ENCODE measurements around the gene TSFM. TPM values are rescaled to one million over a fixed set of nuclear protein-coding genes. Genes with fewer than 3 reads are reported as not detected.

TSFM gene
- 65.3 to 75.7 TPM (median 69.1 TPM) in 5 replicates for total RNA-seq (2022; extraction: Qiagen RNA extraction)

GRCh38 chr12:57782608-57783465 is at the start of gene TSFM:
Gene TSFM (plus strand): TSS chr12:57782787. CDS start chr12:57782802, 15 bp downstream.

GRCh38 chr12:57738661-57739237 is 43.8 kb upstream of the TSFM start, which contains the start of gene AGAP2:
Gene AGAP2 (minus strand): TSS chr12:57738742. CDS start chr12:57738246, 496 bp downstream.

DNA sequence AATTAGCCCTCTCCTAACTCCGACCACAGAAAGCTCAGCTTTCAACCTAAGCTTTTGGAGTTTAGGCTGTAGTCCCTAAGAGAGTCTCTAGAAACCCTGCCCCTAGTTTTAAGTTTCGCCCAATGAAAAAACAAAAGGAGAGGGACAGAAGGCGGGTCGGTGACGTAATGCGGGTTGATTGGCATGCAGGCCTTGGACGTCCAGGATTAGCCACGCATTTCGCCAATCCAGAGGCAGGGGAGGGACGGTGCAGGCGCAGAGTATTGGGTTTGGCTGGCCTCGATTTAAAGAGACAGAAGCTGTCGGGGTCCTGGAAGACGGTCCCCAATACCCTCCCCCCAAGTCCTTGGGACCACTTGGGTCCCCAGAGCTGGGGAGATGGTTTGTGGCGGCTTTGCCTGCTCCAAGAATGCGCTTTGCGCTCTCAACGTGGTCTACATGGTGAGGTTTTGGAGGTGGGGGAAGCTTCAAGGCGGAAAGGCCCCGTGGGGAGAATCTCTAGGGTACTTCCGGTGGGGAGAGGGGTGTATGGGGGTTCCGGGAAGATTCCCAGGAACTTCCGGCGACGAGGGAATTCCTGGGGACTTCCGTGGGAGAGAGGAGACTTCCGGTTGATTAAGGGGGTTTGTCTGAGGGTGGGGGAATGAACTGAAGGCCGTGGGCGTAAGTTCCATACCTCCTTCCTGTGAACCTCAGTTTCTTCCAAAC is 37.7 kb upstream of the TSFM start, which contains the start of gene TSPAN31:
Gene TSPAN31 (plus strand): TSS at position 263 of the 708 bp plus-strand sequence. CDS start 116 bp downstream, at position 379.

DNA sequence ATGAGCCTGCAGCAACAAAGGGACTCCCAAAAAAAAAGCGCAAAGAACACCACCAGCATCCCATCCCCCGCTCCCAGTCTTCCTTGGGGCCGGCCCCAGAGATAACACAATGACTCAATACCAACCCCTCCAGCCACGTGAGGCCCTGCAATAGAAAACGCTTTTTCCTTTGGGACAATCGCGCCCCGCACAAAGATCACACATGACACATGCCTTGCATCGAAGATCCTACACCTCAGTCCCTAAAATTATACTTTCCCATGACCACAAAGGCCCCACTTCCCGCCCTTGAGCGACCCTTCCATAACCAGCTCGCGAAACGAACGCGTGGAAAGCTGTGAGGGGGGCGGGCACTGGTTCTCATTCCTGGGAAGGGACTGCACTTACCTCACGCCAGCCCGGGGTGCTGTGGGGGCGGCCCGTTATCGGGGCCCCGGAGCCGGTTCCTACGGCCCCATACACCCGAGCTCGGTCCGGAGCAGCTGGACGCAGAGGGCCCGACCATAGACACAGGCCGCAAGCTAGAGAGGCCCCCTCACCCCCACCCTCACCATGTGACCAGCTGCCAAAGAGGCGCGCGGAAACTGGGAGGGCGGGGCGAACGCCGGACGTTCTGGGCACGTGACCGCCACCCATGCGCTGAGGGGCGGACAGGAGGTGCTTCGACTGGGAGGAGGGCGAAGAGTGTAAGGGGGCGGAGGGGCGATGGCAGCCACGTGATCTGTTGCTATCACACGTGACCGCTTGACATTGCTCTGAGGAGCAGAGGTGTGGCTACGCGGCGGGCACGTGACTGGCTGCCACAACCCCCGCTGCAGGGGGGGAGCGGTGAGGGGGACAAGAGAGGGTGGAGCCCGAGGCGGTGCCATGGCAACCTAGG is 30.6 kb upstream of the TSFM start, which contains the start of gene CDK4:
Gene CDK4 (minus strand): TSS at position 523 of the 880 bp plus-strand sequence. CDS start 593 bp downstream, outside the sequence.

GRCh38 chr12:57754411-57755193 is 28.0 kb upstream of the TSFM start, which contains the start of gene MARCHF9:
Gene MARCHF9 (plus strand): TSS chr12:57755103. CDS start chr12:57755529, 426 bp downstream.

DNA sequence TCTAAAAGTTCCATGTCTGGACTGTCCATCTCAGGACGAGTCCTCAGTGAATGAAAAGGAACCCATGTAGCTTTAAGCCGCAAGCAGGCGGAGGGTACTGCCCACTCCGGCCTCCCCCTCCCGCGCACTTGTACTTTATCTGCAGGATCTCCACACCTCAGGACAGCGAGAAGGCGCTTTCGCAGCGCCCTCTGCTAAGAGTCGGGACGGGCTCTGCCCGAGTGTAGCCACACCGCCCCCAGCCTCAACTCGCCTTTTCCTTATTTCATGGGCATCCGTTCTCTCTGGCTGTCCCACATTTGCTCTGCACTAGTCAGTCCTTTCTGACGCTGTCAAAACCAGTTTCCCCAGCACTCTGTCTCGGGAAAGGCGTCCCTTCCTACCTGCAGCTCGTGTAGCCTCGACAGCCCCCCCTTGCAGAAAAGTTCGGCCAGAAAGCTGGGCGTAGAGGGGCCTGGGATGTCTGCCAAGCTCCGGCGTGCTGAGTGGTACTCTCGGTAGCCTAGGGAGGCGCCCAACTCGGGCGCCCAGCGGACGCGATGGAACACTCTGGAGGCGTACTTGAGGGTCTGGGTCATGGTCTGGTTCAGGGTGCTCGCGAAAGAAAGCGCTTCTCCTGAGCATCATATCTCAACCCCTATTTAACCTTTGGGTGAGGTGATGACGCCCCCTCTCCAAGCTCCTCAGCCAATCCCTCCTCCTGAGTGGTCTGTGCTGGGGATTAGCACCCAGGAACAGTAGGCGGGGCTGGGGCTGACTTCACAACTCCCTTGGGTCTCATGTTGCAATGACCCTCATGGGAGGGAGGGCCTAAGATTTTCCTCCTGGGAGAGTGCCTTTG is 15.9 kb upstream of the TSFM start, which contains the start of gene CYP27B1:
Gene CYP27B1 (minus strand): TSS at position 615 of the 841 bp plus-strand sequence. CDS start 37 bp downstream, at position 578.

GRCh38 chr12:57771873-57772428 is 10.6 kb upstream of the TSFM start, which contains the start of gene METTL1:
Gene METTL1 (minus strand): TSS chr12:57772105. CDS start chr12:57772083, 22 bp downstream.

DNA sequence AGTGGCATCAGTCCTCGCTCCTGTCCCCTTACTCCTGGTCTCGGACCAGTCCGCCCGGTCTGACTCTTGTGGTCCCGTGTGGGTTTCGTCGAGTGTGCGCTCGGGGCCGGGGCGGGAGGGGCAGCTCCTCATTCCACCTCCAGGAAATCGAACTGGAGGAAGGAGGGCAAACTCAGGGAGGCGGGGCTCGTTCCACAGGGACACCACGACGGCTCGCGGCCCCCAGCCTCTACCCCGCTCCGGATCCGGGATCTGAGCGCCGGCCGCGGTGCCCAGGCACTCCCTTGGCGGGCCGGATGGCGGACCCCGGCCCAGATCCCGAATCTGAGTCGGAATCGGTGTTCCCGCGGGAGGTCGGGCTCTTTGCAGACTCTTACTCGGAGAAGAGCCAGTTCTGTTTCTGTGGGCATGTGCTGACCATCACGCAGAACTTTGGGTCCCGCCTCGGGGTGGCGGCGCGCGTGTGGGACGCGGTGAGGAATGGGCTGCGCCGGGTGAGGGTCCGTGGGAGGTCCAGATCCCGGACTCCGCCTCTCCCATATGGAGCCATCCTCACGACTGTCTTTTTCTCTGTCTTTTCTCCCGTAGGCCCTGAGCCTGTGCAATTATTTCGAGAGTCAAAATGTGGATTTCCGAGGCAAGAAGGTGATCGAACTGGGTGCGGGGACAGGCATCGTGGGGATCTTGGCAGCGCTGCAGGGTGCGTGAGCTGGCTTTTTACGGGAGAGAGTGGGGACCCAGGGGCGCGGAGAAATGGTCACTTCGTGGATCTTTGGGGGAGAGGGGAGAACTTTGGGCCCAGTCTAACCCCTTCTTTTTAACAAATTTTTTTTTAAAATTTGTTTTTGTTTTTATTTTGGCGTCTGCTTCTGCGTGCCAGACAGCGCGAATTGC is 9.9 kb upstream of the TSFM start, which contains the start of gene EEF1AKMT3:
Gene EEF1AKMT3 (plus strand): TSS at position 186 of the 894 bp plus-strand sequence. CDS start 111 bp downstream, at position 297.

GRCh38 chr12:57846577-57847319 is 64.2 kb downstream of the TSFM start, which contains the start of gene CTDSP2:
Gene CTDSP2 (minus strand): TSS chr12:57846729. CDS start chr12:57846435, 294 bp downstream.

Other genes with a start within 250 kb of the TSFM start
- 135 to 153 TPM (median 150 TPM) in 5 replicates for gene DCTN2, start 235.6 kb upstream of the TSFM start, total RNA-seq (2022; extraction: Qiagen RNA extraction)
- 0.12 to 0.27 TPM (median 0.20 TPM) in 5 replicates for gene KIF5A, start 232.7 kb upstream of the TSFM start, total RNA-seq (2022; extraction: Qiagen RNA extraction)
- gene PIP4K2C, start 191.6 kb upstream of the TSFM start, total RNA-seq (2022; extraction: Qiagen RNA extraction): 40.6 to 46.9 TPM (median 42.6 TPM) in 5 replicates
- 13.3 to 18.8 TPM (median 15.9 TPM) in 5 replicates for gene DTX3, start 178.0 kb upstream of the TSFM start, total RNA-seq (2022; extraction: Qiagen RNA extraction)
- gene ARHGEF25, start 171.4 kb upstream of the TSFM start, total RNA-seq (2022; extraction: Qiagen RNA extraction): 4.0 to 6.5 TPM (median 5.0 TPM) in 5 replicates
- gene B4GALNT1, start 149.6 kb upstream of the TSFM start, total RNA-seq (2022; extraction: Qiagen RNA extraction): 26.3 to 45.0 TPM (median 42.0 TPM) in 5 replicates
- 114 to 122 TPM (median 117 TPM) in 5 replicates for gene OS9, start 88.7 kb upstream of the TSFM start, total RNA-seq (2022; extraction: Qiagen RNA extraction)
- 0.11 to 0.19 TPM (median 0.14 TPM) in 5 replicates for gene AGAP2, start 44.0 kb upstream of the TSFM start, total RNA-seq (2022; extraction: Qiagen RNA extraction)
- gene TSPAN31, start 37.7 kb upstream of the TSFM start, total RNA-seq (2022; extraction: Qiagen RNA extraction): 16.3 to 18.5 TPM (median 17.8 TPM) in 5 replicates
- gene CDK4, start 30.5 kb upstream of the TSFM start, total RNA-seq (2022; extraction: Qiagen RNA extraction): 209 to 255 TPM (median 221 TPM) in 5 replicates
- gene MARCHF9, start 27.7 kb upstream of the TSFM start, total RNA-seq (2022; extraction: Qiagen RNA extraction): 4.8 to 8.4 TPM (median 7.3 TPM) in 5 replicates
- 1.2 to 2.9 TPM (median 2.2 TPM) in 5 replicates for gene CYP27B1, start 15.7 kb upstream of the TSFM start, total RNA-seq (2022; extraction: Qiagen RNA extraction)
- 45.8 to 54.8 TPM (median 50.4 TPM) in 5 replicates for gene METTL1, start 10.7 kb upstream of the TSFM start, total RNA-seq (2022; extraction: Qiagen RNA extraction)
- gene EEF1AKMT3, start 10.2 kb upstream of the TSFM start, total RNA-seq (2022; extraction: Qiagen RNA extraction): 4.7 to 6.4 TPM (median 5.5 TPM) in 5 replicates
- gene AVIL, start 35.9 kb downstream of the TSFM start, total RNA-seq (2022; extraction: Qiagen RNA extraction): 0.29 to 0.83 TPM (median 0.43 TPM) in 5 replicates
- gene CTDSP2, start 63.9 kb downstream of the TSFM start, total RNA-seq (2022; extraction: Qiagen RNA extraction): 38.0 to 53.6 TPM (median 49.0 TPM) in 5 replicates
- 4.6 to 6.1 TPM (median 4.7 TPM) in 5 replicates for gene ATP23, start 158.8 kb downstream of the TSFM start, total RNA-seq (2022; extraction: Qiagen RNA extraction)

All from A549 treated with dexamethasone at 1 μM for 4 hours (cell line).